SK-N-SH (cell line): Measurements from ENCODE around the gene FOXD3. TPM values are rescaled to one million over a fixed set of nuclear protein-coding genes. Genes with fewer than 3 reads are reported as not detected.

Experiments used
- CTCF ChIA-PET: fragments of 300-600, 350-600 bp; formaldehyde crosslinking; extraction: SDS; loops from one replicate; lab custom pipeline; 2021; lab: Yijun Ruan, JAX
- POLR2A ChIA-PET: fragments of 350-600 bp; sonication (Branson Sonifier 250); formaldehyde crosslinking; extraction: SDS; loops from one replicate; lab custom pipeline; 2020; ENCODE audit warnings: antibody characterized with exemption, inconsistent platforms; lab: Yijun Ruan, JAX
- DNase-seq: peaks from one replicate; pipeline ENCODE4 v3.0.0; 2012
- H2AFZ ChIP-seq: fragments of 200-600 bp; sonication (generic); 2 replicates; pipeline ENCODE4 v1.8.1; 2016; ENCODE audit warnings: antibody characterized with exemption, mild to moderate bottlenecking, low read depth
- H3F3A ChIP-seq: fragments of 200-600 bp; sonication (generic); replicated peaks from 2 replicates; pipeline ENCODE3; 2016; ENCODE audit warnings: antibody characterized with exemption, mild to moderate bottlenecking; ENCODE audit not compliant: insufficient read depth
- H3K27ac ChIP-seq, 2 experiments: fragments of 200-500 bp in 1 of 2; fragments of 200-600 bp in 1 of 2; sonication (Bioruptor generic) in 1 of 2; sonication (generic), shearing (Covaris generic) in 1 of 2; 2 replicates each; pipeline versions ENCODE4 v1.5.1 to v1.6.1; 2014 to 2016; ENCODE audit warnings: low read depth in 2 of 2, inconsistent platforms in 1 of 2, low read length in 1 of 2, mild to moderate bottlenecking in 1 of 2, mixed read lengths in 1 of 2
- H3K27me3 ChIP-seq: fragments of 200-600 bp; sonication (generic), shearing (Covaris generic); 2 replicates; pipeline ENCODE4 v1.6.1; 2016; ENCODE audit warnings: mixed run types; ENCODE audit not compliant: insufficient read depth
- H3K36me3 ChIP-seq, 2 experiments: fragments of 200-500 bp in 1 of 2; fragments of 200-600 bp in 1 of 2; sonication (Bioruptor generic) in 1 of 2; sonication (generic) in 1 of 2; replicated peaks in 1 of 2; 2 replicates each; pipeline versions ENCODE3 to v1.5.1; 2014 to 2016; ENCODE audit warnings: low read length in 1 of 2, mild to moderate bottlenecking in 1 of 2; ENCODE audit not compliant: insufficient read depth in 2 of 2, control insufficient read depth in 1 of 2
- H3K4me1 ChIP-seq, 2 experiments: fragments of 200-500 bp in 1 of 2; fragments of 200-600 bp in 1 of 2; sonication (Bioruptor generic) in 1 of 2; sonication (generic), shearing (Covaris generic) in 1 of 2; 2 replicates each; pipeline versions ENCODE4 v1.5.1 to v1.6.1; 2014 to 2016; ENCODE audit warnings: low read depth in 1 of 2, low read length in 1 of 2, mixed run types in 1 of 2; ENCODE audit not compliant: insufficient read depth in 2 of 2, control insufficient read depth in 1 of 2
- H3K4me2 ChIP-seq: fragments of 200-600 bp; sonication (generic), shearing (Covaris generic); 2 replicates; pipeline ENCODE4 v1.6.1; 2017; ENCODE audit warnings: mixed run types
- H3K4me3 ChIP-seq, 2 experiments: fragments of 200-500 bp in 1 of 2; fragments of 200-600 bp in 1 of 2; sonication (Bioruptor generic) in 1 of 2; sonication (generic), shearing (Covaris generic) in 1 of 2; 2 replicates each; pipeline versions ENCODE4 v1.5.1 to v1.8.1; 2014 to 2016; ENCODE audit warnings: low read depth in 2 of 2, inconsistent platforms in 1 of 2, low read length in 1 of 2, mild to moderate bottlenecking in 1 of 2, mixed read lengths in 1 of 2, moderate library complexity in 1 of 2
- H3K79me2 ChIP-seq: fragments of 200-600 bp; sonication (generic); 2 replicates; pipeline ENCODE4 v1.8.1; 2017; ENCODE audit warnings: mild to moderate bottlenecking; ENCODE audit not compliant: insufficient read depth
- H3K9ac ChIP-seq: fragments of 200-600 bp; sonication (generic); 2 replicates; pipeline ENCODE4 v1.6.1; 2017; ENCODE audit warnings: mixed run types
- H3K9me2 ChIP-seq: fragments of 200-600 bp; sonication (generic); 2 replicates; pipeline ENCODE4 v1.6.1; 2017; ENCODE audit warnings: mixed run types
- H3K9me3 ChIP-seq: fragments of 200-600 bp; sonication (generic); 2 replicates; pipeline ENCODE4 v1.6.1; 2017; ENCODE audit warnings: mixed run types, mild to moderate bottlenecking, moderate library complexity
- H4K20me1 ChIP-seq: fragments of 200-600 bp; sonication (generic); 2 replicates; pipeline ENCODE4 v1.6.1; 2017; ENCODE audit warnings: mild to moderate bottlenecking, mixed run types; ENCODE audit not compliant: insufficient read depth
- GABPA ChIP-seq: IDR thresholded peaks from 2 replicates; pipeline ENCODE4 v1.4.0; 2012; ENCODE audit warnings: low read depth, mild to moderate bottlenecking
- MXI1 ChIP-seq: IDR thresholded peaks from 2 replicates; pipeline ENCODE4 v1.6.1; 2012; ENCODE audit warnings: mild to moderate bottlenecking, low read depth, low read length, improper control_type of control experiment
- POLR2AphosphoS5 ChIP-seq: IDR thresholded peaks from 2 replicates; pipeline ENCODE4 v1.6.1; 2012; ENCODE audit warnings: low read depth, low read length
- WGBS: methylation state at CpG from one replicate; pipeline ENCODE4 v1.1.6; 2017; ENCODE audit warnings: low lambda C conversion rate; 5-methylcytosine and 5-hydroxymethylcytosine counted together
- polyA plus RNA-seq, 3 experiments: library from polyadenylated mRNA; depleted of rRNA; stranded (reverse); fragments of >200 nt; gene quantifications; 2 replicates each; pipeline ENCODE4 v1.2.3, GENCODE V29; 2012
- TF ChIP-seq, protein P1 (sequence below): fragments of 150-350 bp; IDR thresholded peaks from 2 replicates; pipeline ENCODE4 v1.6.1; 2017; ENCODE audit warnings: antibody characterized with exemption, low read length, low read depth, borderline replicate concordance
- TF ChIP-seq, protein P2 (sequence below): IDR thresholded peaks from 2 replicates; pipeline ENCODE4 v1.4.0; 2012; ENCODE audit warnings: low read depth, borderline replicate concordance
- TF ChIP-seq, protein P3 (sequence below): IDR thresholded peaks from 2 replicates; pipeline ENCODE4 v1.4.0; 2012; ENCODE audit warnings: low read depth, borderline replicate concordance

The FOXD3 gene
- not detected in 2 replicates for polyA plus RNA-seq (2012; rRNA removed)
- polyA plus RNA-seq (2012; cell fraction: cytosol; rRNA removed) = not detected in 2 replicates
- polyA plus RNA-seq (2012; cell fraction: nucleus; rRNA removed) = not detected in 2 replicates

DNA sequence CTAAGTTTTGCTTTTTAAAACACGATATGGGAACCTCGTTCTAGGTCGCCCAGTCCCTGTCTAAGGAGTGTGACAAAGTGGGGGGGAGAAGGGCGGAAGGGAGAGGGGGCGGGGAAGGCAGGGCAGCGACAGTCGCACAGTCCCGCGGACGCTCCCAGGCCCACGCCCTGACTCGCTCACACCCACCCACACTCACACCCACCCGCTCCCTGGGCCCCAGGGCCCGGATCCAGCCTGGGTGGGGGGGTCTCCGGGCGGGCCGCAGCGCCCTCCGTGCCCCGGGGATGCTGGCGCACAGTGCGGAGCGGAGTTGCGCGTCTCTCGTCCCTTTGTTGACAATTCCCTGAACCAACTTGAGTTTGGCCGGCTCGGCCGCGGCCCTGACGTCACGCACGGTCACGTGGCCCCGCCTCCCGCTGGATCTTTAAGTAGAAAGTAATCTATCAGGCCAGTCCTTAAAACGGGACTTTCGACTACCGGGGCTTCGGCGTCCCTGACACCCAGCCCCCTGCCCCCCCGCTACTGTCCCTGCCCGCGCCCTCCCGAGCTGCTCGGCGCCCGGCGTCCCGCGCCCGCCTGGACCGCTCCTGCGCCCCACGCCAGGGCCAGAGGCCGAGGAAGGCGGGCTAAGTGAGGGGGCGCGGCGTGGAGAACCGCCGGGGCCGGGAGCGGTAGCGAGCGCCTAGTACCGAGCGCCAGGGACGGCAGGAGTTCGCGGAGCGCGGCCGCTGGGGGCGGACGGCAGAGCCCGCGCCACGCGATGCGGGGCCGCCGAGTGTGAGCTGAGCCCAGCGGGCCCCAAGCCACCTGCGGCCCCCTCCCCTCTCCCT is at the start of gene FOXD3:
TSS of gene FOXD3 (plus strand) at position 454 of the 830 bp plus-strand sequence. CDS start 492 bp downstream, outside the sequence.
- H3K79me2 ChIP-seq = no peaks in the 10 kb centered on the region
- H3K36me3 ChIP-seq = no peaks in the 10 kb centered on the region
- H3K4me2 ChIP-seq = peak within 1 kb of the TSS; percentile 83
- H2AFZ ChIP-seq = peak within 1 kb of the TSS; percentile 51; the same call in 1 of the 2 replicates
- CTCF ChIA-PET = interaction anchor here (1.4 to 9.8 kb wide), 5 partner anchors 7 to 481 kb away, joined by 3 to 86 read pairs (median 6); no protein-coding TSS in a partner anchor
- peaks cover 4 to 7% of the 10 kb centered on the region in 2 experiments; a peak in 2 of 4 replicates for H3K4me1 ChIP-seq
- no peaks in the 10 kb centered on the region for H3K9me2 ChIP-seq
- peak within 1 kb of the TSS; percentile 34 to 43; a peak in 3 of 4 replicates for H3K4me3 ChIP-seq
- 3% methylated on average over 17 of the region's 85 CpGs for WGBS
- POLR2A ChIA-PET = no interaction called here
- TF ChIP-seq GABPA = no peak
- TF ChIP-seq, protein P1, sequence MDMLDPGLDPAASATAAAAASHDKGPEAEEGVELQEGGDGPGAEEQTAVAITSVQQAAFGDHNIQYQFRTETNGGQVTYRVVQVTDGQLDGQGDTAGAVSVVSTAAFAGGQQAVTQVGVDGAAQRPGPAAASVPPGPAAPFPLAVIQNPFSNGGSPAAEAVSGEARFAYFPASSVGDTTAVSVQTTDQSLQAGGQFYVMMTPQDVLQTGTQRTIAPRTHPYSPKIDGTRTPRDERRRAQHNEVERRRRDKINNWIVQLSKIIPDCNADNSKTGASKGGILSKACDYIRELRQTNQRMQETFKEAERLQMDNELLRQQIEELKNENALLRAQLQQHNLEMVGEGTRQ = peak; percentile 36; the same call in 1 of the 2 replicates
- TF ChIP-seq, protein P2, sequence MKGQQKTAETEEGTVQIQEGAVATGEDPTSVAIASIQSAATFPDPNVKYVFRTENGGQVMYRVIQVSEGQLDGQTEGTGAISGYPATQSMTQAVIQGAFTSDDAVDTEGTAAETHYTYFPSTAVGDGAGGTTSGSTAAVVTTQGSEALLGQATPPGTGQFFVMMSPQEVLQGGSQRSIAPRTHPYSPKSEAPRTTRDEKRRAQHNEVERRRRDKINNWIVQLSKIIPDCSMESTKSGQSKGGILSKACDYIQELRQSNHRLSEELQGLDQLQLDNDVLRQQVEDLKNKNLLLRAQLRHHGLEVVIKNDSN = peak; percentile 89
- peak; percentile 76 for DNase-seq
- H3K27ac ChIP-seq = no peak within 1 kb of the TSS
- H3K9ac ChIP-seq = no peak within 1 kb of the TSS
- H4K20me1 ChIP-seq = no peaks in the 10 kb centered on the region
- H3K27me3 ChIP-seq = peaks cover 96% of the 10 kb centered on the region
- H3K9me3 ChIP-seq = no peaks in the 10 kb centered on the region
- H3F3A ChIP-seq = no peaks in the 10 kb centered on the region

DNA sequence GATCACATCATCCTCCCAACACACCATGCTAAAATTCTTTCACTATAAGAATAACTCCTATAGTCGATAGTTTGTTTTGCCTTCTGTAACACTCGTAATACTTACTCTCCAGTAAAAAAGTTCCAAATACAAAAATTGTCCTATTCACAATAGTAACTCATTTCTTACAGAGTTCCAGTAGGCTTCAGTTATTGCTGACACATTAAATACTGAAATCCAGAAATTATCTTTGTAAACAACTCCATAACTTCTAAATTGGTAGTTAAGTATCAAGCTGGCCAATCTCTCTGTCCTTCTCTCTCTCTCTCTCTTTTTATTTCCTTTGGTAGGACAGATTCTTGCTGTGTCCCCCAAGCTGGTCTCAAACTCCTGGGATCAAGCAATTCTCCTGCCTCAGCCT is 49.6 kb upstream of the FOXD3 start:
- Histone ChIP-seq H3K9me3 (no peaks in the 10 kb centered on the region), H2AFZ (no peak overlapping the region), H3K4me1 (no peaks in the 10 kb centered on the region; a peak in 2 of 4 replicates), H3K79me2 (no peaks in the 10 kb centered on the region), H3F3A (no peaks in the 10 kb centered on the region), H3K27me3 (no peaks in the 10 kb centered on the region), H3K4me2 (no peak overlapping the region), H4K20me1 (no peaks in the 10 kb centered on the region), H3K9ac (no peak overlapping the region), H3K27ac (no peak overlapping the region), H3K36me3 (no peaks in the 10 kb centered on the region), H3K9me2 (no peaks in the 10 kb centered on the region), H3K4me3 (no peak overlapping the region)
- CTCF ChIA-PET = no interaction called here
- WGBS = 43% methylated on average over 2 of the region's 2 CpGs
- TF ChIP-seq MXI1 = no peak
- no peak for TF ChIP-seq POLR2AphosphoS5
- TF ChIP-seq, protein P3, sequence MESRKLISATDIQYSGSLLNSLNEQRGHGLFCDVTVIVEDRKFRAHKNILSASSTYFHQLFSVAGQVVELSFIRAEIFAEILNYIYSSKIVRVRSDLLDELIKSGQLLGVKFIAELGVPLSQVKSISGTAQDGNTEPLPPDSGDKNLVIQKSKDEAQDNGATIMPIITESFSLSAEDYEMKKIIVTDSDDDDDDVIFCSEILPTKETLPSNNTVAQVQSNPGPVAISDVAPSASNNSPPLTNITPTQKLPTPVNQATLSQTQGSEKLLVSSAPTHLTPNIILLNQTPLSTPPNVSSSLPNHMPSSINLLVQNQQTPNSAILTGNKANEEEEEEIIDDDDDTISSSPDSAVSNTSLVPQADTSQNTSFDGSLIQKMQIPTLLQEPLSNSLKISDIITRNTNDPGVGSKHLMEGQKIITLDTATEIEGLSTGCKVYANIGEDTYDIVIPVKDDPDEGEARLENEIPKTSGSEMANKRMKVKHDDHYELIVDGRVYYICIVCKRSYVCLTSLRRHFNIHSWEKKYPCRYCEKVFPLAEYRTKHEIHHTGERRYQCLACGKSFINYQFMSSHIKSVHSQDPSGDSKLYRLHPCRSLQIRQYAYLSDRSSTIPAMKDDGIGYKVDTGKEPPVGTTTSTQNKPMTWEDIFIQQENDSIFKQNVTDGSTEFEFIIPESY = no peak
- TF ChIP-seq, all 33 proteins: peak for 0
- DNase-seq = no peak
- POLR2A ChIA-PET = no interaction called here
